ENCODE data around the gene PPP1R16B. TPM values are rescaled to one million over a fixed set of nuclear protein-coding genes. Genes with fewer than 3 reads are reported as not detected.
"Not testable (repeated sequence)": the region's sequence is repeated elsewhere in the genome, so short reads cannot be mapped to it uniquely, and the experiment has no call there.

Gene PPP1R16B
- total RNA-seq, 1 donor from 2014 or later = 56.1 TPM

- intact Hi-C loops (cut with micrococcal nuclease) = loop anchor here (1.0 to 2.0 kb wide), 3 partner anchors 33 to 42 kb away; partner anchors contain the start of gene PPP1R16B
Measured at GRCh38 chr20:38842558-38842981, 37.1 kb downstream of the PPP1R16B start.

- intact Hi-C loops (cut with micrococcal nuclease) = loop anchor here (2.0 kb wide), 2 partner anchors 39 to 41 kb away; partner anchors contain the start of gene PPP1R16B
Measured at GRCh38 chr20:38843346-38843745, 37.8 kb downstream of the PPP1R16B start.

GRCh38 chr20:38844963-38845362 is 39.5 kb downstream of the PPP1R16B start:
- intact Hi-C loops (cut with micrococcal nuclease) = no loop called here

- intact Hi-C loops (cut with micrococcal nuclease) = no loop called here
Measured at GRCh38 chr20:38847840-38848239, 42.3 kb downstream of the PPP1R16B start.

GRCh38 chr20:38853759-38854158 is 48.3 kb downstream of the PPP1R16B start:
- intact Hi-C loops (cut with micrococcal nuclease) = no loop called here

GRCh38 chr20:38854654-38855066 is 49.2 kb downstream of the PPP1R16B start:
- intact Hi-C loops (cut with micrococcal nuclease) = no loop called here

GRCh38 chr20:38855356-38855755 is 49.9 kb downstream of the PPP1R16B start:
- intact Hi-C loops (cut with micrococcal nuclease) = no loop called here

- intact Hi-C loops (cut with micrococcal nuclease) = no loop called here
Measured at GRCh38 chr20:38856570-38856969, 51.1 kb downstream of the PPP1R16B start.

GRCh38 chr20:38857703-38858102 is 52.2 kb downstream of the PPP1R16B start:
- intact Hi-C loops (cut with micrococcal nuclease) = no loop called here

GRCh38 chr20:38859070-38859690 is 53.7 kb downstream of the PPP1R16B start:
- intact Hi-C loops (cut with micrococcal nuclease) = no loop called here

- intact Hi-C loops (cut with micrococcal nuclease) = not testable (repeated sequence)
Measured at GRCh38 chr20:38859857-38860256, 54.4 kb downstream of the PPP1R16B start.

GRCh38 chr20:38861071-38861401 is 55.5 kb downstream of the PPP1R16B start:
- intact Hi-C loops (cut with micrococcal nuclease) = no loop called here

- intact Hi-C loops (cut with micrococcal nuclease) = no loop called here
Measured at GRCh38 chr20:38862226-38862625, 56.7 kb downstream of the PPP1R16B start.

GRCh38 chr20:38863024-38863851 is 57.7 kb downstream of the PPP1R16B start:
- intact Hi-C loops (cut with micrococcal nuclease) = no loop called here

- intact Hi-C loops (cut with micrococcal nuclease) = no loop called here
Measured at GRCh38 chr20:38864662-38865061, 59.2 kb downstream of the PPP1R16B start.

GRCh38 chr20:38866265-38867061 is 61.0 kb downstream of the PPP1R16B start:
- intact Hi-C loops (cut with micrococcal nuclease) = no loop called here

GRCh38 chr20:38867062-38867359 is 61.5 kb downstream of the PPP1R16B start:
- intact Hi-C loops (cut with micrococcal nuclease) = no loop called here

- intact Hi-C loops (cut with micrococcal nuclease) = no loop called here
Measured at GRCh38 chr20:38870733-38871559, 65.4 kb downstream of the PPP1R16B start.

GRCh38 chr20:38871560-38871953 is 66.1 kb downstream of the PPP1R16B start:
- intact Hi-C loops (cut with micrococcal nuclease) = no loop called here

GRCh38 chr20:38872036-38872435 is 66.5 kb downstream of the PPP1R16B start:
- intact Hi-C loops (cut with micrococcal nuclease) = no loop called here

GRCh38 chr20:38872491-38873049 is 67.1 kb downstream of the PPP1R16B start:
- intact Hi-C loops (cut with micrococcal nuclease) = no loop called here

Data from T-helper 2 cell treated with Interferon-gamma antibody and Interleukin-4, amounts not matched to agents 100 ng/mL and 5 ng/mL, for 36 hours (primary cell).